Kidney (tissue), 14 donors: ENCODE data around the gene CAMK4. TPM values are rescaled to one million over a fixed set of nuclear protein-coding genes. Genes with fewer than 3 reads are reported as not detected.

Experiments used
- DNase-seq, 5 donors: peaks; one replicate each; pipeline ENCODE4 v3.0.0-alpha.2; 2013 to 2020
- FAIRE-seq: peaks from 2 replicates; lab custom pipeline; 2012; peaks lifted over from hg19 to GRCh38; lab: Jason Lieb, UNC
- H3K27ac ChIP-seq, 2 donors: one replicate each; pipeline ENCODE4 v1.7.0; 2013; ENCODE audit warnings: low read depth in 2 of 2, low read length in 2 of 2, inconsistent platforms in 1 of 2
- H3K27me3 ChIP-seq: one replicate; pipeline ENCODE4 v1.7.1; 2013; ENCODE audit warnings: low read length, inconsistent platforms; ENCODE audit not compliant: control insufficient read depth, insufficient read depth
- H3K36me3 ChIP-seq, 3 donors: one replicate each; pipeline versions ENCODE4 v1.7.0 to v1.7.1; 2013; ENCODE audit warnings: low read length in 3 of 3, control low read depth in 1 of 3, inconsistent platforms in 1 of 3; ENCODE audit not compliant: insufficient read depth in 3 of 3, control insufficient read depth in 2 of 3
- H3K4me1 ChIP-seq, 3 donors: one replicate each; pipeline versions ENCODE4 v1.7.0 to v1.7.1; 2013; ENCODE audit warnings: low read length in 3 of 3, inconsistent platforms in 1 of 3, low read depth in 1 of 3; ENCODE audit not compliant: control insufficient read depth in 2 of 3, insufficient read depth in 2 of 3
- H3K4me3 ChIP-seq, 3 donors: one replicate each; pipeline versions ENCODE4 v1.7.0 to v1.8.1; 2013; ENCODE audit warnings: low read length in 3 of 3, control low read depth in 1 of 3, inconsistent platforms in 1 of 3
- H3K9ac ChIP-seq, 3 donors: one replicate each; pipeline versions ENCODE4 v1.7.0 to v1.7.1; 2013; ENCODE audit warnings: low read length in 3 of 3, control low read depth in 1 of 3, inconsistent platforms in 1 of 3
- H3K9me3 ChIP-seq, 3 donors: one replicate each; pipeline versions ENCODE4 v1.7.0 to v1.7.1; 2013; ENCODE audit warnings: low read length in 3 of 3, control low read depth in 1 of 3, inconsistent platforms in 1 of 3; ENCODE audit not compliant: control insufficient read depth in 2 of 3, insufficient read depth in 1 of 3
- CTCF ChIP-seq: IDR thresholded peaks from 3 replicates; pipeline ENCODE4 v1.5.1; 2012; ENCODE audit warnings: mild to moderate bottlenecking, moderate library complexity, borderline replicate concordance; ENCODE audit not compliant: insufficient read depth; ENCODE audit errors: extremely low read depth
- intact Hi-C: fragments of 100-400 bp; cut with DNase I; formaldehyde crosslinking; loops from one replicate; pipeline ENCODE4 v1.11.1; 2022
- polyA plus RNA-seq: library from polyadenylated mRNA; stranded (reverse); fragments of 350-450 nt; fragmentation: Illumina TruSeq; extraction: RNeasy Lipid Tissue Mini Kit (QIAGEN cat#74804); gene quantifications from one replicate; pipeline ENCODE4 v1.2.3, GENCODE V29; 2014; ENCODE audit warnings: low read depth, low replicate concordance; ENCODE audit not compliant: insufficient read depth
- total RNA-seq: library from RNA; stranded (reverse); fragmentation: NEBNext Ultra II Directional; extraction: Animal tissue kit (Norgen Biotek cat#: 25700); gene quantifications from one replicate; pipeline ENCODE4 v1.2.1, GENCODE V29; 2021
- donor health status: control.
- donor health status: control.
- donor health status: control.
- donor health status: control.
- donor health status: control.
- donor health status: DM: yes; HTN: yes; CAD: no.
- donor health status: Normal renal cell carcinoma (clear cell type).

Gene CAMK4
- total and polyA plus RNA-seq, 2 donors from 2014 or later, result 0.37 to 4.7 TPM

GRCh38 chr5:111520908-111521307 is 296.7 kb downstream of the CAMK4 start:
- Histone ChIP-seq H3K9ac (no peak overlapping the region), H3K27ac (no peak overlapping the region), H3K27me3 (no peaks in the 10 kb centered on the region), H3K4me3 (no peak overlapping the region), H3K9me3 (no peaks in the 10 kb centered on the region), H3K36me3 (no peaks in the 10 kb centered on the region), H3K4me1 (no peaks in the 10 kb centered on the region)
- no peak for TF ChIP-seq CTCF
- intact Hi-C loops, result no loop called here
- DNase-seq (no peak), FAIRE-seq (no peak)

- Histone ChIP-seq H3K4me3 (no peak overlapping the region), H3K36me3 (no peaks in the 10 kb centered on the region), H3K27me3 (no peaks in the 10 kb centered on the region), H3K4me1 (peaks cover 0 to 2% (median 0%) of the 10 kb centered on the region in 3 donors), H3K9me3 (no peaks in the 10 kb centered on the region), H3K27ac (no peak overlapping the region), H3K9ac (no peak overlapping the region)
- DNase-seq (no peak), FAIRE-seq (no peak)
- no peak for TF ChIP-seq CTCF
- intact Hi-C loops, result no loop called here
Observed at GRCh38 chr5:111528056-111528455, 303.9 kb downstream of the CAMK4 start.

- DNase-seq, result peak in 4 of 5 donors; percentile 26 to 87 (median 52)
- no peaks in the 10 kb centered on the region for H3K36me3 ChIP-seq
- H3K27ac ChIP-seq, result peak overlapping the region in 1 of 2 donors; percentile 71
- no peaks in the 10 kb centered on the region for H3K9me3 ChIP-seq
- H3K4me1 ChIP-seq, result peaks cover 0 to 2% (median 0%) of the 10 kb centered on the region in 3 donors
- intact Hi-C loops, result no loop called here
- no peak for FAIRE-seq
- no peak overlapping the region for H3K9ac ChIP-seq
- no peak for TF ChIP-seq CTCF
- H3K4me3 ChIP-seq, result peak overlapping the region in 1 of 3 donors; percentile 40
- no peaks in the 10 kb centered on the region for H3K27me3 ChIP-seq
Observed at GRCh38 chr5:111530298-111530740, 306.1 kb downstream of the CAMK4 start.

GRCh38 chr5:111532886-111533582 is 308.9 kb downstream of the CAMK4 start:
- no peak overlapping the region for H3K27ac ChIP-seq
- no peak overlapping the region for H3K9ac ChIP-seq
- no peak for DNase-seq
- intact Hi-C loops, result no loop called here
- TF ChIP-seq CTCF, result no peak
- H3K36me3 ChIP-seq, result no peaks in the 10 kb centered on the region
- H3K4me1 ChIP-seq, result peaks cover 0 to 2% (median 0%) of the 10 kb centered on the region in 3 donors
- H3K27me3 ChIP-seq, result no peaks in the 10 kb centered on the region
- no peak for FAIRE-seq
- H3K9me3 ChIP-seq, result no peaks in the 10 kb centered on the region
- H3K4me3 ChIP-seq, result no peak overlapping the region
